Mammary epithelial cell (primary cell): Measurements from ENCODE around the gene CD300LB.
"Not testable (repeated sequence)": the region's sequence is repeated elsewhere in the genome, so short reads cannot be mapped to it uniquely, and the experiment has no call there.

Experiments used
- CTCF ChIP-seq, 2 donors: IDR thresholded peaks in 1 of 2; conservative IDR thresholded peaks in 1 of 2; 2 replicates each; pipeline ENCODE4 v1.5.1; 2011 to 2012; ENCODE audit warnings: inconsistent platforms in 2 of 2, low read length in 2 of 2, mild to moderate bottlenecking in 2 of 2, control low read depth in 1 of 2, low read depth in 1 of 2; ENCODE audit not compliant: insufficient read depth in 1 of 2; ENCODE audit errors: extremely low read depth in 1 of 2
- EZH2 ChIP-seq: IDR thresholded peaks from 2 replicates; pipeline ENCODE4 v1.6.1; 2012; ENCODE audit warnings: low read length, inconsistent platforms, borderline replicate concordance

- TF ChIP-seq CTCF (conservative IDR thresholded peaks at IDR 0.05 in 1 of 2, IDR thresholded peaks at IDR 0.05 in 1 of 2; ENCODE audit: extremely low read depth in 1 of 2, insufficient read depth in 1 of 2, low read depth in 1 of 2, low read length in 2 of 2); EZH2: not testable (repeated sequence)
These were observed 12.8 kb downstream of the CD300LB start for GRCh38 chr17:74518413-74518981.
